PFSK-1 (cell line): ENCODE results near the gene LPAR3. TPM values are rescaled to one million over a fixed set of nuclear protein-coding genes. Genes with fewer than 3 reads are reported as not detected.

ENCODE experiments used
- FOXP2 ChIP-seq: optimal IDR thresholded peaks from 2 replicates; pipeline ENCODE3; 2011; ENCODE audit warnings: borderline replicate concordance, control low read depth, inconsistent platforms; ENCODE audit not compliant: insufficient read depth; ENCODE audit errors: extremely low read length, extremely low read depth
- POLR2AphosphoS5 ChIP-seq: IDR thresholded peaks from 2 replicates; pipeline ENCODE4 v1.6.1; 2012; ENCODE audit warnings: low read depth, mild to moderate bottlenecking, control low read depth, low read length, moderate library complexity
- SIN3A ChIP-seq: IDR thresholded peaks from 2 replicates; pipeline ENCODE4 v1.6.1; 2012; ENCODE audit warnings: mild to moderate bottlenecking, low read length, moderate library complexity, borderline replicate concordance; ENCODE audit not compliant: insufficient read depth
- TAF1 ChIP-seq: IDR thresholded peaks from 2 replicates; pipeline ENCODE4 v1.6.1; 2012; ENCODE audit warnings: low read length, control low read depth, borderline replicate concordance; ENCODE audit not compliant: insufficient read depth
- polyA plus RNA-seq: library from polyadenylated mRNA; unstranded; fragments of >200 nt; gene quantifications from one replicate; pipeline ENCODE4 v1.2.1, GENCODE V29; 2012; ENCODE audit warnings: low read depth, missing spikeins; ENCODE audit not compliant: insufficient read length
- TF ChIP-seq, protein P1 (sequence below), 2 experiments: IDR thresholded peaks; 2 replicates each; pipeline versions ENCODE4 v1.6.1 to v1.8.0; 2011 to 2012; ENCODE audit warnings: low read depth in 2 of 2, low read length in 2 of 2, control low read depth in 1 of 2, inconsistent platforms in 1 of 2, mild to moderate bottlenecking in 1 of 2, moderate library complexity in 1 of 2; ENCODE audit not compliant: insufficient read depth in 1 of 2

Gene LPAR3, protein sequence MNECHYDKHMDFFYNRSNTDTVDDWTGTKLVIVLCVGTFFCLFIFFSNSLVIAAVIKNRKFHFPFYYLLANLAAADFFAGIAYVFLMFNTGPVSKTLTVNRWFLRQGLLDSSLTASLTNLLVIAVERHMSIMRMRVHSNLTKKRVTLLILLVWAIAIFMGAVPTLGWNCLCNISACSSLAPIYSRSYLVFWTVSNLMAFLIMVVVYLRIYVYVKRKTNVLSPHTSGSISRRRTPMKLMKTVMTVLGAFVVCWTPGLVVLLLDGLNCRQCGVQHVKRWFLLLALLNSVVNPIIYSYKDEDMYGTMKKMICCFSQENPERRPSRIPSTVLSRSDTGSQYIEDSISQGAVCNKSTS
- polyA plus RNA-seq: not detected

DNA sequence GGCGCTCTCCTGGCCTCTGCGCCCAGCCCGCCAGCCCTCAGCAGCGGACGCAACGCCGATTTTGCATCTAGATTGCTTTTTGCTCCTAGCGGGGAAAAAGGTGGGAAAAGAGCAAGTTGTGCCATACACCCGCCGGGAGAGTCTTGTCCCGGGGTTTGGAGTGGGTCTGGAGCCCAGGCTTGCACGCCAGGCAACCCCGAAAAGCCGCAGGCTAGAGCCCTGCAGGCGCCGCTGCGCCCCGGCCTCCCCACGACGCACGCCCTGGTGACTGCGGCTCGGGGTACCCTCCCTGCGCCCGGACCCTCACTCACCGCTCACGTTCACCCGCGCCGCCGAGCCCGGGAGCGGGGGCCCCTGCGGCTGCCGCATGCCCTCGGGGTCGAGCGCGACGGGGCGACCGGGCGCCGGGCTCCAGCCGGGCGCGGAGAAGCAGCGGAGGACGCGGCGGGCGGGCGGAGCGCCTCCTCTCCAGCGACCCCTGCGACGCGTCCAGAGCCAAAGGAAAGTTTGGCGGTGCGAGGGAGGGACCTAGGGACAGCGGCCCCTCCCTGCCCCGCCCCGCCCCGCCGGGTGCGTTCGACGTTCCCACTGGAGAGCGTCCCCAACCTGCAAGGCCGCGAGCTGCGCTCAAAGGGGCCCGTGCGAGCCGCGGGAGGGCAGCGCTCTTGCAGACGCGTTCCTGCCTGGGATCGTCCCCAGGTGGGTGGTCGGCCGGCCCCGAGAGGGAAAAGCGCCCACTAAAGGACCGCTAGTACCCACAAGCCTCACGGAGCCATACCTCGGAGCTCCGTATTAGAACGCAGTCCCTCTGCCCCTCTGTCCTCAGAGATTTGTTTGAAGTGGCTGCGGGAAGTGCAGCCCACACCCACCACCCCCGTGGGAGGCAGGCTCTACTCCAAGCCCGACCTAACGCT lies at the start of gene LPAR3:
Gene LPAR3 (minus strand): TSS at position 502 of the 914 bp plus-strand sequence. CDS start 27,086 bp downstream, outside the sequence.
- TF ChIP-seq POLR2AphosphoS5: no peak
- TF ChIP-seq, protein P1, sequence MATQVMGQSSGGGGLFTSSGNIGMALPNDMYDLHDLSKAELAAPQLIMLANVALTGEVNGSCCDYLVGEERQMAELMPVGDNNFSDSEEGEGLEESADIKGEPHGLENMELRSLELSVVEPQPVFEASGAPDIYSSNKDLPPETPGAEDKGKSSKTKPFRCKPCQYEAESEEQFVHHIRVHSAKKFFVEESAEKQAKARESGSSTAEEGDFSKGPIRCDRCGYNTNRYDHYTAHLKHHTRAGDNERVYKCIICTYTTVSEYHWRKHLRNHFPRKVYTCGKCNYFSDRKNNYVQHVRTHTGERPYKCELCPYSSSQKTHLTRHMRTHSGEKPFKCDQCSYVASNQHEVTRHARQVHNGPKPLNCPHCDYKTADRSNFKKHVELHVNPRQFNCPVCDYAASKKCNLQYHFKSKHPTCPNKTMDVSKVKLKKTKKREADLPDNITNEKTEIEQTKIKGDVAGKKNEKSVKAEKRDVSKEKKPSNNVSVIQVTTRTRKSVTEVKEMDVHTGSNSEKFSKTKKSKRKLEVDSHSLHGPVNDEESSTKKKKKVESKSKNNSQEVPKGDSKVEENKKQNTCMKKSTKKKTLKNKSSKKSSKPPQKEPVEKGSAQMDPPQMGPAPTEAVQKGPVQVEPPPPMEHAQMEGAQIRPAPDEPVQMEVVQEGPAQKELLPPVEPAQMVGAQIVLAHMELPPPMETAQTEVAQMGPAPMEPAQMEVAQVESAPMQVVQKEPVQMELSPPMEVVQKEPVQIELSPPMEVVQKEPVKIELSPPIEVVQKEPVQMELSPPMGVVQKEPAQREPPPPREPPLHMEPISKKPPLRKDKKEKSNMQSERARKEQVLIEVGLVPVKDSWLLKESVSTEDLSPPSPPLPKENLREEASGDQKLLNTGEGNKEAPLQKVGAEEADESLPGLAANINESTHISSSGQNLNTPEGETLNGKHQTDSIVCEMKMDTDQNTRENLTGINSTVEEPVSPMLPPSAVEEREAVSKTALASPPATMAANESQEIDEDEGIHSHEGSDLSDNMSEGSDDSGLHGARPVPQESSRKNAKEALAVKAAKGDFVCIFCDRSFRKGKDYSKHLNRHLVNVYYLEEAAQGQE (IDR thresholded peaks at IDR 0.05; ENCODE audit: insufficient read depth in 1 of 2, low read depth in 2 of 2, low read length in 2 of 2): no peak
- TF ChIP-seq FOXP2: no peak
- no peak for TF ChIP-seq TAF1
- no peak for TF ChIP-seq SIN3A

GRCh38 chr1:84941843-84942242 lies 48.8 kb upstream of the LPAR3 start:
- no peak for TF ChIP-seq POLR2AphosphoS5
- TF ChIP-seq FOXP2: no peak
- no peak for TF ChIP-seq TAF1
- TF ChIP-seq, protein P1 (IDR thresholded peaks at IDR 0.05; ENCODE audit: insufficient read depth in 1 of 2, low read depth in 2 of 2, low read length in 2 of 2): no peak
- no peak for TF ChIP-seq SIN3A

DNA sequence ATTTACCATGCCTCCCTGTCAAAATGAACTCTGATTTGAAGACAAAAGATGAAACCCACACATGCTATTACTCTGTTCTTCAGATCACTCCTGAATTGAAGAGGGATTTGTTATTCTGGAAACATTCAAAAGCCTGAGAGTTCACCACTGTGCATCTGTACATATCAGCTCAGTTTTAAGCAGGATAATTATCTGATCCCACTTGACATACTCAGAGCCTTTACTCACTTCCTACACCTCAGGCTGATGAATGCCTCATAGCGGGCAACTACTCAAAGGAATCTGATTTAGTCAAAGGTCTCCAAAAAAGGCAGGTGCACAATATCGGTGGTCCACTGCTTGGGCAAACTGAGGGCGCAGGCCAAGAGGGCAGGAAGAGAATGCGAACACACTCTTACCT lies 47.5 kb upstream of the LPAR3 start:
- TF ChIP-seq FOXP2: no peak
- TF ChIP-seq, protein P1 (IDR thresholded peaks at IDR 0.05; ENCODE audit: insufficient read depth in 1 of 2, low read depth in 2 of 2, low read length in 2 of 2): no peak
- no peak for TF ChIP-seq POLR2AphosphoS5
- TF ChIP-seq SIN3A: no peak
- TF ChIP-seq TAF1: no peak

GRCh38 chr1:84939761-84940160 lies 46.8 kb upstream of the LPAR3 start:
- TF ChIP-seq SIN3A (no peak), POLR2AphosphoS5 (no peak), FOXP2 (no peak), TAF1 (no peak)
- TF ChIP-seq, protein P1 (IDR thresholded peaks at IDR 0.05; ENCODE audit: insufficient read depth in 1 of 2, low read depth in 2 of 2, low read length in 2 of 2): no peak
